GM06990 (cell line): ENCODE measurements around the gene ABR.

Experiments
- DNase-seq: peaks from one replicate; pipeline ENCODE4 v3.0.0-alpha.2; 2011; ENCODE audit not compliant: insufficient read length; ENCODE audit errors: extremely low read depth
- H3K27me3 ChIP-seq: replicated peaks from 2 replicates; pipeline ENCODE4 v1.6.0; 2011; ENCODE audit warnings: low read length; ENCODE audit not compliant: control insufficient read depth, insufficient read depth
- H3K36me3 ChIP-seq: 2 replicates; pipeline ENCODE4 v1.5.1; 2011; ENCODE audit warnings: low read length; ENCODE audit not compliant: control insufficient read depth, insufficient read depth
- H3K4me3 ChIP-seq: replicated peaks from 2 replicates; pipeline ENCODE4 v1.5.1; 2011; ENCODE audit warnings: low read depth, mild to moderate bottlenecking, control low read depth, low read length
- CTCF ChIP-seq: IDR thresholded peaks from 2 replicates; pipeline ENCODE4 v1.5.1; 2011; ENCODE audit warnings: low read length, control low read depth, mild to moderate bottlenecking, inconsistent platforms; ENCODE audit not compliant: insufficient read depth, poor library complexity, severe bottlenecking

The ABR gene

GRCh38 chr17:1160591-1161390, 19.0 kb downstream of the ABR start:
- Histone ChIP-seq H3K4me3 (no peak overlapping the region), H3K36me3 (peaks cover 10% of the 10 kb centered on the region), H3K27me3 (no peaks in the 10 kb centered on the region)
- no peak for TF ChIP-seq CTCF
- no peak for DNase-seq

GRCh38 chr17:1159431-1160180, 20.2 kb downstream of the ABR start:
- TF ChIP-seq CTCF: no peak
- Histone ChIP-seq H3K36me3 (peaks cover 10% of the 10 kb centered on the region), H3K4me3 (no peak overlapping the region), H3K27me3 (no peaks in the 10 kb centered on the region)
- no peak for DNase-seq

GRCh38 chr17:1158879-1159278, 20.9 kb downstream of the ABR start:
- no peak for TF ChIP-seq CTCF
- no peak for DNase-seq
- H3K36me3 ChIP-seq: peaks cover 10% of the 10 kb centered on the region
- H3K4me3 ChIP-seq: no peak overlapping the region
- no peaks in the 10 kb centered on the region for H3K27me3 ChIP-seq

- Histone ChIP-seq H3K36me3 (peaks cover 9% of the 10 kb centered on the region), H3K27me3 (no peaks in the 10 kb centered on the region), H3K4me3 (no peak overlapping the region)
- no peak for DNase-seq
- TF ChIP-seq CTCF: no peak
Measured at GRCh38 chr17:1156864-1157263, 22.9 kb downstream of the ABR start.

- no peaks in the 10 kb centered on the region for H3K27me3 ChIP-seq
- H3K4me3 ChIP-seq: no peak overlapping the region
- peaks cover 9% of the 10 kb centered on the region for H3K36me3 ChIP-seq
- no peak for DNase-seq
- TF ChIP-seq CTCF: no peak
Measured at GRCh38 chr17:1154704-1155103, 25.1 kb downstream of the ABR start.
